ENCODE measurements around the gene PYHIN1.

The PYHIN1 gene

DNA sequence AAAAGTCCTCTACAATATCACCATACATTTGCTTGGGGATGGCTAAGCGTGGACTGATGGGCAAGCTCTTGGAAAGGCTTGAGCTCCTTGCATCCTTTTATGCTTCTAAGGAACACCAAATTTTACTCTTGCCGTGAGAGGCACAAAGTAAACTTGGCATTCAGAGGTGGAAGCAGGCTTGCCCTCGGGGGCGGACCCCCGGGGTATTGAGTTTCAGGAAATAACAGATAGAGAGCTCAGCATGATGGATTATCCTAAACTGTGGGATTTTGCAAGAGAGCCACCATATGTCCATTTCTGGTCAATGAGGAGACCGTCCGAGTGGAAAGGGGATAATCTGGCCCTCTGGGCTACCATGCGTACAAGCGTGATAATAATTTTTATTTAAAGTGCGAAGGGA, 92.4 kb downstream of the PYHIN1 start:
- no peak for DNase-seq

GRCh38 chr1:159025043-159025442, 93.7 kb downstream of the PYHIN1 start:
- no peak for DNase-seq
